ENCODE data around the gene PLPP2.

GRCh38 chr19:281156-281853 lies 9.9 kb downstream of the PLPP2 start:
- TF ChIP-seq CTCF (IDR thresholded peaks at IDR 0.05; ENCODE audit: low read depth, low read length) (no peak), POLR2A (IDR thresholded peaks at IDR 0.05; ENCODE audit: extremely low read depth, insufficient read length) (no peak)

Data from NB4 (cell line).